Measurements from ENCODE around the gene PDZD2. TPM values are rescaled to one million over a fixed set of nuclear protein-coding genes. Genes with fewer than 3 reads are reported as not detected.

Gene PDZD2
- total and polyA plus RNA-seq, 8 donors = under 0.01 to 61.3 (median 5.8) TPM

- Histone ChIP-seq H3K27ac (no peak overlapping the region), H3K4me3 (peak overlapping the region in 1 of 4 donors; percentile 11), H3K27me3 (no peaks in the 10 kb centered on the region), H3K4me1 (no peaks in the 10 kb centered on the region), H3K36me3 (no peaks in the 10 kb centered on the region), H3K9me3 (no peaks in the 10 kb centered on the region)
- 72 to 85% (median 78%) methylated on average over 13 to 15 of the region's 15 CpGs for WGBS, 5 donors
- no peak for DNase-seq
- intact Hi-C loops (cut with DNase I; ENCODE audit: low total_unique reads) = no loop called here
- TF ChIP-seq CTCF (IDR thresholded peaks at IDR 0.05) (no peak), POLR2AphosphoS5 (IDR thresholded peaks at IDR 0.05) (no peak), EP300 (IDR thresholded peaks at IDR 0.05) (no peak), POLR2A (IDR thresholded peaks at IDR 0.05) (no peak)
These were observed 272.6 kb downstream of the PDZD2 start for GRCh38 chr5:31911291-31912265.

GRCh38 chr5:31913808-31914207 is 274.9 kb downstream of the PDZD2 start:
- intact Hi-C loops (cut with DNase I; ENCODE audit: low total_unique reads) = no loop called here
- 87 to 95% (median 89%) methylated on average over 2 of the region's 2 CpGs for WGBS, 5 donors
- DNase-seq = no peak
- Histone ChIP-seq H3K27me3 (no peaks in the 10 kb centered on the region), H3K27ac (no peak overlapping the region), H3K36me3 (no peaks in the 10 kb centered on the region), H3K4me3 (no peak overlapping the region), H3K9me3 (no peaks in the 10 kb centered on the region), H3K4me1 (no peaks in the 10 kb centered on the region)
- TF ChIP-seq POLR2A (IDR thresholded peaks at IDR 0.05) (no peak), POLR2AphosphoS5 (IDR thresholded peaks at IDR 0.05) (no peak), EP300 (IDR thresholded peaks at IDR 0.05) (no peak), CTCF (IDR thresholded peaks at IDR 0.05) (no peak)

GRCh38 chr5:31916327-31916726 is 277.4 kb downstream of the PDZD2 start:
- Histone ChIP-seq H3K36me3 (no peaks in the 10 kb centered on the region), H3K27ac (no peak overlapping the region), H3K4me3 (no peak overlapping the region), H3K9me3 (no peaks in the 10 kb centered on the region), H3K27me3 (no peaks in the 10 kb centered on the region), H3K4me1 (peaks cover 0 to 3% (median 0%) of the 10 kb centered on the region in 4 donors)
- intact Hi-C loops (cut with DNase I; ENCODE audit: low total_unique reads) = no loop called here
- DNase-seq = no peak
- TF ChIP-seq POLR2A (IDR thresholded peaks at IDR 0.05) = no peak
- TF ChIP-seq CTCF (IDR thresholded peaks at IDR 0.05) = no peak
- no peak for TF ChIP-seq POLR2AphosphoS5 (IDR thresholded peaks at IDR 0.05)
- no peak for TF ChIP-seq EP300 (IDR thresholded peaks at IDR 0.05)
- 83 to 96% (median 91%) methylated on average over 8 of the region's 8 CpGs for WGBS, 5 donors

GRCh38 chr5:31918739-31919138 is 279.8 kb downstream of the PDZD2 start:
- Histone ChIP-seq H3K4me1 (peaks cover 0 to 3% (median 0%) of the 10 kb centered on the region in 4 donors), H3K27ac (no peak overlapping the region), H3K9me3 (no peaks in the 10 kb centered on the region), H3K27me3 (no peaks in the 10 kb centered on the region), H3K4me3 (no peak overlapping the region), H3K36me3 (no peaks in the 10 kb centered on the region)
- intact Hi-C loops (cut with DNase I; ENCODE audit: low total_unique reads) = no loop called here
- 79 to 90% (median 85%) methylated on average over 3 of the region's 3 CpGs for WGBS, 5 donors
- no peak for DNase-seq
- TF ChIP-seq EP300 (IDR thresholded peaks at IDR 0.05) = no peak
- no peak for TF ChIP-seq CTCF (IDR thresholded peaks at IDR 0.05)
- TF ChIP-seq POLR2A (IDR thresholded peaks at IDR 0.05) = no peak
- no peak for TF ChIP-seq POLR2AphosphoS5 (IDR thresholded peaks at IDR 0.05)

All from stomach (tissue), 9 donors.